A549 (cell line): ENCODE measurements around the gene ITFG2. TPM values are rescaled to one million over a fixed set of nuclear protein-coding genes. Genes with fewer than 3 reads are reported as not detected.

Experiments
- ATAC-seq, 2 experiments: fragments of 200-7000 bp in 1 of 2; fragments of >200 bp in 1 of 2; cut with Nextera tagmentation in 1 of 2; cut with Tn5 transposase in 1 of 2; 3 replicates each; pipeline versions ENCODE4 v1.8.0 to v1.9.1; 2018 to 2020; ENCODE audit warnings: mild to moderate bottlenecking in 1 of 2, moderate library complexity in 1 of 2
- CTCF ChIA-PET: fragments of 300-600 bp; sonication (Branson Sonifier 250); formaldehyde crosslinking; extraction: SDS; loops from one replicate; lab custom pipeline; 2021; ENCODE audit warnings: antibody characterized with exemption, inconsistent platforms; lab: Yijun Ruan, JAX
- POLR2A ChIA-PET: fragments of 350-600 bp; formaldehyde crosslinking; extraction: SDS; loops from one replicate; lab custom pipeline; 2021; ENCODE audit warnings: antibody characterized with exemption, inconsistent platforms; lab: Yijun Ruan, JAX
- DNase-seq, 2 experiments: peaks; one replicate each; pipeline versions ENCODE4 v3.0.0 to v3.0.0-alpha.2; 2011 to 2016; ENCODE audit warnings: low read depth in 1 of 2, low spot score in 1 of 2
- FAIRE-seq: peaks from 2 replicates; lab custom pipeline; 2011; peaks lifted over from hg19 to GRCh38; lab: Jason Lieb, UNC
- H3K27ac ChIP-seq, 2 experiments: fragments of >200 bp; sonication (Bioruptor Twin); formaldehyde crosslinking; 3 replicates each; pipeline ENCODE4 v1.5.1; 2016 to 2017
- H3K4me1 ChIP-seq: fragments of >200 bp; sonication (Bioruptor Twin); formaldehyde crosslinking; 3 replicates; pipeline ENCODE4 v1.6.1; 2016
- H3K4me2 ChIP-seq: fragments of >200 bp; sonication (Bioruptor Twin); formaldehyde crosslinking; 3 replicates; pipeline ENCODE4 v1.6.1; 2016
- H3K4me3 ChIP-seq: fragments of >200 bp; sonication (Bioruptor Twin); formaldehyde crosslinking; 3 replicates; pipeline ENCODE4 v1.5.1; 2016
- H3K9me3 ChIP-seq: fragments of >200 bp; sonication (Bioruptor Twin); formaldehyde crosslinking; 3 replicates; pipeline ENCODE4 v1.6.1; 2016
- CHD2 ChIP-seq: fragments of 150-350 bp; IDR thresholded peaks from 2 replicates; pipeline ENCODE4 v1.6.1; 2014; ENCODE audit warnings: low read length; ENCODE audit not compliant: partially characterized antibody
- CHD4 ChIP-seq: fragments of 200-600 bp; sonication (generic); IDR thresholded peaks from 2 replicates; pipeline ENCODE4 v1.6.1; 2016; ENCODE audit warnings: antibody characterized with exemption, mild to moderate bottlenecking, borderline replicate concordance
- EHMT2 ChIP-seq: fragments of 200-600 bp; sonication (generic); IDR thresholded peaks from 2 replicates; pipeline ENCODE4 v1.6.1; 2016; ENCODE audit warnings: antibody characterized with exemption, low read depth, mild to moderate bottlenecking, moderate library complexity
- EP300 ChIP-seq, 2 experiments: fragments of >200 bp; sonication (Bioruptor Twin); formaldehyde crosslinking; IDR thresholded peaks; 2 replicates in 1 of 2; 3 replicates in 1 of 2; pipeline ENCODE4 v1.6.1; 2016 to 2017
- FOSB ChIP-seq: fragments of 250-450 bp; sonication (Bioruptor Pico); IDR thresholded peaks from 2 replicates; pipeline ENCODE4 v1.5.0; 2020; ENCODE audit warnings: mild to moderate bottlenecking, moderate library complexity
- HDAC2 ChIP-seq: fragments of 200-600 bp; sonication (generic); IDR thresholded peaks from 2 replicates; pipeline ENCODE4 v1.6.1; 2016
- HOXA7 ChIP-seq: fragments of 250-450 bp; sonication (Bioruptor Pico); IDR thresholded peaks from 2 replicates; pipeline ENCODE4 v1.5.0; 2020; ENCODE audit warnings: mild to moderate bottlenecking, moderate library complexity
- HOXB13 ChIP-seq: fragments of 250-450 bp; sonication (Bioruptor Pico); IDR thresholded peaks from 2 replicates; pipeline ENCODE4 v1.5.0; 2020; ENCODE audit warnings: low read depth, mild to moderate bottlenecking, moderate library complexity
- JUNB ChIP-seq: fragments of >200 bp; sonication (Bioruptor Twin); formaldehyde crosslinking; IDR thresholded peaks from 2 replicates; pipeline ENCODE4 v1.6.1; 2016
- KDM1A ChIP-seq: fragments of 200-600 bp; sonication (generic); IDR thresholded peaks from 2 replicates; pipeline ENCODE4 v1.6.1; 2016; ENCODE audit warnings: low read depth, mild to moderate bottlenecking
- MYC ChIP-seq: IDR thresholded peaks from 2 replicates; pipeline ENCODE4 v1.6.1; 2012; ENCODE audit warnings: mild to moderate bottlenecking, inconsistent platforms, low read length, improper control_type of control experiment, borderline replicate concordance
- PHF8 ChIP-seq: fragments of 200-600 bp; sonication (generic); IDR thresholded peaks from 2 replicates; pipeline ENCODE4 v1.6.1; 2016; ENCODE audit warnings: low read depth, mild to moderate bottlenecking, antibody characterized with exemption, moderate library complexity, borderline replicate concordance
- POLR2A ChIP-seq: IDR thresholded peaks from 2 replicates; pipeline ENCODE4 v1.6.1; 2012; ENCODE audit warnings: mild to moderate bottlenecking, low read length
- SMC3 ChIP-seq: fragments of >200 bp; sonication (Bioruptor Twin); formaldehyde crosslinking; IDR thresholded peaks from 3 replicates; pipeline ENCODE4 v1.6.1; 2018; ENCODE audit warnings: inconsistent platforms
- SREBF2 ChIP-seq: fragments of 450-650 bp; IDR thresholded peaks from 2 replicates; pipeline ENCODE4 v1.6.1; 2014; ENCODE audit warnings: mild to moderate bottlenecking, moderate library complexity
- TFCP2L1 ChIP-seq: fragments of 250-450 bp; sonication (Bioruptor Pico); IDR thresholded peaks from 2 replicates; pipeline ENCODE4 v1.5.0; 2021; ENCODE audit warnings: mild to moderate bottlenecking
- WGBS: methylation state at CpG from one replicate; pipeline ENCODE4 v1.1.6; 2017; ENCODE audit errors: missing lambda C conversion rate; 5-methylcytosine and 5-hydroxymethylcytosine counted together
- polyA plus RNA-seq, 4 experiments: library from polyadenylated mRNA; depleted of rRNA in 3 of 4; stranded (reverse); fragments of >200 nt; fragmentation: RNase III in 1 of 4; extraction: RNeasy Plus Mini Kit Qiagen cat#74134 plus additional on column Dnase treatment in 1 of 4; gene quantifications; 2 replicates in 3 of 4; 3 replicates in 1 of 4; pipeline ENCODE4 v1.2.3, GENCODE V29; 2011 to 2017
- TF ChIP-seq, protein P1 (sequence below): fragments of 450-650 bp; IDR thresholded peaks from 2 replicates; pipeline ENCODE4 v1.6.1; 2014; ENCODE audit warnings: antibody characterized with exemption
- TF ChIP-seq, protein P2 (sequence below): fragments of 250-450 bp; sonication (Bioruptor Pico); IDR thresholded peaks from 2 replicates; pipeline ENCODE4 v1.5.0; 2021; ENCODE audit warnings: mild to moderate bottlenecking, moderate library complexity, borderline replicate concordance
- TF ChIP-seq, protein P3 (sequence below): fragments of 150-350 bp; IDR thresholded peaks from 2 replicates; pipeline ENCODE4 v1.6.1; 2014; ENCODE audit warnings: low read depth, mild to moderate bottlenecking, low read length
- TF ChIP-seq, protein P4 (sequence below): fragments of >200 bp; sonication (Bioruptor Twin); formaldehyde crosslinking; IDR thresholded peaks from 3 replicates; pipeline ENCODE4 v1.6.1; 2016
- TF ChIP-seq, protein P5 (sequence below): IDR thresholded peaks from 2 replicates; pipeline ENCODE4 v1.6.1; 2012

Gene ITFG2
- polyA plus RNA-seq, 2 of the 4 experiments (the other 2 are of a cell fraction), result 17.5 to 23.7 TPM

DNA sequence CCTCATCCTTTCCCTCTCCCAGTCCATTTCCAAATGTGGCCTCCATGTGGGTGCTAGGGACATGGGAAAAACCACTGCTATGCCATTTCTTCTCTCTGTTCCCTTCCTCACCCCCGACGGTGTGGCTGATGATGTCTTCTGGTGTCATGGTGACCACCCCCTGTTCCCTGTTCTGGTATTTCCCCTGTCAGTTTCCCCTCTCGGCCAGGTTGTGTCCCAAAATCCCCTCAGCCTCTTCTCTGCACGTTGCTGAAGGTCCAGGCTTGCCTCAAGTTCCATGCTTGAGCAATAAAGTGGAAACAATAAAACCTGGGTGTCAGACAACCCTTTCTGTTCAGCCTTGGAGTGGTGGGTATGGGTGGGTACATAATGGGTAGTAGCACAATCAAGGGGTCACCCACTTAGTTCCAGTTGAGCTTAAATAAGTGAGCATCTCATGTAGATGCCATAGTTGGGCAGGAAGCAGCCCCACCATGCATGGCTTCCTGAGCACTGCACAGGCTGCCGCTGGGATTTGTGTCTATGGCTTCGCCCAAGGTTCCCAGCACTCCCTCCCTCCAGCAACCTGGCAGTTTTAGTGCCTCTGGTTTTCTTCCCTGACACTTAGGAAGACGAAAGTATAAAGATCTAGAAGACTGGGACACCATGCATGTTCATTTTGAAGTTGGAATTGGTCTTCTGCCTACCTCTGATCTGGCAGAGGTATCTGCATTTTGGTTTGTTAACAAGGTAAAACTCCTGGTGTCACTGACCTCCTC is 8.7 kb upstream of the ITFG2 start:
- no peaks in the 10 kb centered on the region for H3K9me3 ChIP-seq
- no peak overlapping the region for H3K27ac ChIP-seq
- ATAC-seq (no peak), FAIRE-seq (no peak), DNase-seq (no peak)
- ChIA-PET POLR2A (no interaction called here), CTCF (interaction anchor here (0.6 kb wide), 1 partner anchor 9 kb away, joined by 3 read pairs; the partner anchor contains the start of gene ITFG2)
- no peak overlapping the region for H3K4me2 ChIP-seq
- H3K4me1 ChIP-seq, result no peaks in the 10 kb centered on the region
- no peak for TF ChIP-seq MYC
- TF ChIP-seq HOXA7 (CRISPR knock-in tag), result no peak
- TF ChIP-seq, protein P1, sequence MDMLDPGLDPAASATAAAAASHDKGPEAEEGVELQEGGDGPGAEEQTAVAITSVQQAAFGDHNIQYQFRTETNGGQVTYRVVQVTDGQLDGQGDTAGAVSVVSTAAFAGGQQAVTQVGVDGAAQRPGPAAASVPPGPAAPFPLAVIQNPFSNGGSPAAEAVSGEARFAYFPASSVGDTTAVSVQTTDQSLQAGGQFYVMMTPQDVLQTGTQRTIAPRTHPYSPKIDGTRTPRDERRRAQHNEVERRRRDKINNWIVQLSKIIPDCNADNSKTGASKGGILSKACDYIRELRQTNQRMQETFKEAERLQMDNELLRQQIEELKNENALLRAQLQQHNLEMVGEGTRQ, result no peak
- TF ChIP-seq, protein P2, sequence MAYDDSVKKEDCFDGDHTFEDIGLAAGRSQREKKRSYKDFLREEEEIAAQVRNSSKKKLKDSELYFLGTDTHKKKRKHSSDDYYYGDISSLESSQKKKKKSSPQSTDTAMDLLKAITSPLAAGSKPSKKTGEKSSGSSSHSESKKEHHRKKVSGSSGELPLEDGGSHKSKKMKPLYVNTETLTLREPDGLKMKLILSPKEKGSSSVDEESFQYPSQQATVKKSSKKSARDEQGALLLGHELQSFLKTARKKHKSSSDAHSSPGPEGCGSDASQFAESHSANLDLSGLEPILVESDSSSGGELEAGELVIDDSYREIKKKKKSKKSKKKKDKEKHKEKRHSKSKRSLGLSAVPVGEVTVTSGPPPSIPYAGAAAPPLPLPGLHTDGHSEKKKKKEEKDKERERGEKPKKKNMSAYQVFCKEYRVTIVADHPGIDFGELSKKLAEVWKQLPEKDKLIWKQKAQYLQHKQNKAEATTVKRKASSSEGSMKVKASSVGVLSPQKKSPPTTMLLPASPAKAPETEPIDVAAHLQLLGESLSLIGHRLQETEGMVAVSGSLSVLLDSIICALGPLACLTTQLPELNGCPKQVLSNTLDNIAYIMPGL (CRISPR knock-in tag), result no peak
- TF ChIP-seq CHD4, result no peak
- TF ChIP-seq HDAC2, result no peak
- TF ChIP-seq PHF8, result no peak
- TF ChIP-seq KDM1A, result no peak
- no peak for TF ChIP-seq SREBF2
- TF ChIP-seq JUNB, result no peak
- no peak for TF ChIP-seq CHD2
- no peak for TF ChIP-seq EP300 (IDR thresholded peaks at IDR 0.05)
- no peak for TF ChIP-seq EHMT2
- TF ChIP-seq, protein P3, sequence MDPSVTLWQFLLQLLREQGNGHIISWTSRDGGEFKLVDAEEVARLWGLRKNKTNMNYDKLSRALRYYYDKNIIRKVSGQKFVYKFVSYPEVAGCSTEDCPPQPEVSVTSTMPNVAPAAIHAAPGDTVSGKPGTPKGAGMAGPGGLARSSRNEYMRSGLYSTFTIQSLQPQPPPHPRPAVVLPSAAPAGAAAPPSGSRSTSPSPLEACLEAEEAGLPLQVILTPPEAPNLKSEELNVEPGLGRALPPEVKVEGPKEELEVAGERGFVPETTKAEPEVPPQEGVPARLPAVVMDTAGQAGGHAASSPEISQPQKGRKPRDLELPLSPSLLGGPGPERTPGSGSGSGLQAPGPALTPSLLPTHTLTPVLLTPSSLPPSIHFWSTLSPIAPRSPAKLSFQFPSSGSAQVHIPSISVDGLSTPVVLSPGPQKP, result no peak
- TF ChIP-seq SMC3, result no peak
- no peak for TF ChIP-seq HOXB13
- TF ChIP-seq, protein P4, sequence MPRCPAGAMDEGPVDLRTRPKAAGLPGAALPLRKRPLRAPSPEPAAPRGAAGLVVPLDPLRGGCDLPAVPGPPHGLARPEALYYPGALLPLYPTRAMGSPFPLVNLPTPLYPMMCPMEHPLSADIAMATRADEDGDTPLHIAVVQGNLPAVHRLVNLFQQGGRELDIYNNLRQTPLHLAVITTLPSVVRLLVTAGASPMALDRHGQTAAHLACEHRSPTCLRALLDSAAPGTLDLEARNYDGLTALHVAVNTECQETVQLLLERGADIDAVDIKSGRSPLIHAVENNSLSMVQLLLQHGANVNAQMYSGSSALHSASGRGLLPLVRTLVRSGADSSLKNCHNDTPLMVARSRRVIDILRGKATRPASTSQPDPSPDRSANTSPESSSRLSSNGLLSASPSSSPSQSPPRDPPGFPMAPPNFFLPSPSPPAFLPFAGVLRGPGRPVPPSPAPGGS, result no peak
- H3K4me3 ChIP-seq, result no peak overlapping the region
- WGBS, result 86% methylated on average over 7 of the region's 7 CpGs

DNA sequence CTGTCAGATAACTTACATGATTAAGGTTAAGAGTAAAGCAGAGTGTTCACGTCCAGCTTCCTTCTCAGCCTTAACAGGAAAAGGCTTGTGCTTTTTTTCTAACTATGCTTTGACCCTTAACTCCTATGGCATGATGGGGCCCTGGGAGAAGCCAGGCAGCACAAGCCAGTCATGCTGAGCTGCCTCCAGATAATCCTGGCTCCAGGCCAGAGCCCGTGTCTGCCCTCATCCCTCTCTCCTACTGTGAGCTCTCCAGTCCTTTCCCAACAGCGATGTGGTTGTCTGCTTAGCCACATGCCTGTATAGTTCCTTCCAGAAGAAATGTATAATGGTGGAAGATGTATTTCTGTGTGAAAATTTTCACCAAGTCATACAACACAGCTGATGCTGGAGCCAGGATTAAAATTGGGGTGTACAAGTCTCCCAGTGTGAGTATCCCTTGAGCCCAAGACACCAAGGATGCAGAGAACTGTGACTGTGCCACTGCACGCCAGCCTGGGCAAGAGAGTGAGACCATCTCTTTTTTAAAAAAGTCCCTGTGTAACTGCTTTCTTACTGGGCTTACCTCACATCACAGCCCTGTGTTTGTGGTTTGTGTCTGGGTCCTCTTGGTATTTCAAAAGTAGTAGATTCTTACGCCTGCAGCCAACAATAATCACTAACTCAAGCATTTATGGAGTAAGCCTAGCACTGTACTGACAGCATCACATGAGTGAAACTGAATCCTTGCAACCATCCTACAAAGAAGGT is 7.9 kb upstream of the ITFG2 start:
- FAIRE-seq (no peak), DNase-seq (no peak)
- POLR2A ChIA-PET, result no interaction called here

More for the DNA sequence above, 7.9 kb upstream of the ITFG2 start:
- ATAC-seq, result no peak
- Histone ChIP-seq H3K4me3 (no peak overlapping the region), H3K4me2 (no peak overlapping the region), H3K4me1 (no peaks in the 10 kb centered on the region), H3K9me3 (no peaks in the 10 kb centered on the region), H3K27ac (no peak overlapping the region)
- TF ChIP-seq, protein P5, sequence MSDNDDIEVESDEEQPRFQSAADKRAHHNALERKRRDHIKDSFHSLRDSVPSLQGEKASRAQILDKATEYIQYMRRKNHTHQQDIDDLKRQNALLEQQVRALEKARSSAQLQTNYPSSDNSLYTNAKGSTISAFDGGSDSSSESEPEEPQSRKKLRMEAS, result no peak
- TF ChIP-seq EHMT2 (no peak), POLR2A (no peak), TFCP2L1 (CRISPR knock-in tag) (no peak), FOSB (CRISPR knock-in tag) (no peak)
- TF ChIP-seq, protein P2 (CRISPR knock-in tag), result no peak
- CTCF ChIA-PET, result no interaction called here
- 77% methylated on average over 5 of the region's 5 CpGs for WGBS
